GM12865 (cell line): Measurements from ENCODE around the gene CCDC81.

ENCODE experiments used
- DNase-seq: peaks from one replicate; pipeline ENCODE4 v3.0.0; 2010; ENCODE audit warnings: low read depth
- H3K4me3 ChIP-seq: 2 replicates; pipeline ENCODE4 v1.5.1; 2011; ENCODE audit warnings: mild to moderate bottlenecking, low read depth, low read length, control low read depth
- CTCF ChIP-seq: IDR thresholded peaks from 2 replicates; pipeline ENCODE4 v1.5.1; 2011; ENCODE audit warnings: low read length, control low read depth, low read depth, inconsistent platforms; ENCODE audit not compliant: insufficient read depth; ENCODE audit errors: missing control alignments

The CCDC81 gene

GRCh38 chr11:86386283-86386682, 11.6 kb downstream of the CCDC81 start:
- no peak for TF ChIP-seq CTCF
- DNase-seq: no peak
- no peak overlapping the region for H3K4me3 ChIP-seq

DNA sequence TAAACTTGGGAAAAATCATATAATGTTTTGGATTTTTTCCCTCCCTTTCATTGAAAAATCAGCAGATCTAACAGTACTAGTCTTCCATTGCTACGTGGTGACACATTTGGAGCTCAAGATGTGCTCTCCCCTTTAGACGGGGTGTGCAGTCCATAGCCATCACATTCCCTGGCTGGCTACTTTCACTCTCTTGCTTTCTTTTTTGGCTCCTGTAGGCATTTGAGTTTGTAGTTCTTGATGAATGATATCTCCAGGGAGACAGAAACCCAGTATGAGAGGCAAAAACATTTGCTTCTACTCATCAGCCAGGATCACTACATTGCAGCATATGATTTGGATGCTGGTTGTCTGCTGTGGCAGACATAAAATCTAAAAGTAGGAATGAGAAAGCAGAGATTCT, 12.1 kb downstream of the CCDC81 start:
- DNase-seq: no peak
- no peak overlapping the region for H3K4me3 ChIP-seq
- TF ChIP-seq CTCF: no peak

- TF ChIP-seq CTCF: no peak
- H3K4me3 ChIP-seq: no peak overlapping the region
- DNase-seq: no peak
Measured at GRCh38 chr11:86388198-86388597, 13.5 kb downstream of the CCDC81 start.

GRCh38 chr11:86390487-86390886, 15.8 kb downstream of the CCDC81 start:
- H3K4me3 ChIP-seq: no peak overlapping the region
- DNase-seq: no peak
- no peak for TF ChIP-seq CTCF

- no peak overlapping the region for H3K4me3 ChIP-seq
- TF ChIP-seq CTCF: no peak
- no peak for DNase-seq
Measured at GRCh38 chr11:86395061-86395551, 20.4 kb downstream of the CCDC81 start.

DNA sequence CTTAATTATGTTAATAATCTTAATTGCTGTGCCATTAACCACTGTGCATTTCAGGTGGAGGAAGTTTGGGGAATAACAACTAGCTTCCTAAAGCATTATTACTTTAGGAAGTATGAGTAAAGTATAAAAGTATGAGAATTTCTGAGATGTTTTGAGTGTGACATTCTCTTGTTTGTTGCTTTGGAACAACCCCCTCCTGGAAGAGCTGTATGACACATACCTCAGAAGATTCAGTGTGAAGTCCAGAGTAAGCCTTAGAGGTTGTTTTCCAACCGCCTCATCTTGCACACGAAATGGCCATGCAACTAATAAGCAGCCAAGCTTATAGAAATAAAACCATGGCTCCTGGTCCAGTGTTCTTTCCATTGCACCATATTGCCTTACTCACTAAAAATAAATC, 21.7 kb downstream of the CCDC81 start:
- no peak for TF ChIP-seq CTCF
- no peak for DNase-seq
- no peak overlapping the region for H3K4me3 ChIP-seq

- no peak for DNase-seq
- TF ChIP-seq CTCF: no peak
- H3K4me3 ChIP-seq: no peak overlapping the region
Measured at GRCh38 chr11:86397351-86397750, 22.7 kb downstream of the CCDC81 start.
